Panc1 (cell line): ENCODE measurements around the gene SPTSSA.

ENCODE experiments used
- CTCF ChIP-seq: fragments of 450-650 bp; IDR thresholded peaks from 2 replicates; pipeline ENCODE4 v1.5.1; 2017; ENCODE audit warnings: mild to moderate bottlenecking
- POLR2AphosphoS5 ChIP-seq: IDR thresholded peaks from 2 replicates; pipeline ENCODE4 v1.6.1; 2012; ENCODE audit warnings: mild to moderate bottlenecking, low read depth, low read length, moderate library complexity
- REST ChIP-seq, 2 experiments: IDR thresholded peaks; 2 replicates each; pipeline ENCODE4 v1.6.1; 2011 to 2012; ENCODE audit warnings: low read depth in 2 of 2, control low read depth in 1 of 2, low read length in 1 of 2, mild to moderate bottlenecking in 1 of 2, moderate library complexity in 1 of 2; ENCODE audit not compliant: insufficient read depth in 1 of 2

GRCh38 chr14:34404416-34404815 lies 57.6 kb downstream of the SPTSSA start:
- TF ChIP-seq CTCF (no peak), POLR2AphosphoS5 (no peak), REST (IDR thresholded peaks at IDR 0.05; ENCODE audit: insufficient read depth in 1 of 2, low read depth in 2 of 2, low read length in 1 of 2) (no peak)
